ENCODE results near the gene RUBCN.

- TF ChIP-seq, protein P1, sequence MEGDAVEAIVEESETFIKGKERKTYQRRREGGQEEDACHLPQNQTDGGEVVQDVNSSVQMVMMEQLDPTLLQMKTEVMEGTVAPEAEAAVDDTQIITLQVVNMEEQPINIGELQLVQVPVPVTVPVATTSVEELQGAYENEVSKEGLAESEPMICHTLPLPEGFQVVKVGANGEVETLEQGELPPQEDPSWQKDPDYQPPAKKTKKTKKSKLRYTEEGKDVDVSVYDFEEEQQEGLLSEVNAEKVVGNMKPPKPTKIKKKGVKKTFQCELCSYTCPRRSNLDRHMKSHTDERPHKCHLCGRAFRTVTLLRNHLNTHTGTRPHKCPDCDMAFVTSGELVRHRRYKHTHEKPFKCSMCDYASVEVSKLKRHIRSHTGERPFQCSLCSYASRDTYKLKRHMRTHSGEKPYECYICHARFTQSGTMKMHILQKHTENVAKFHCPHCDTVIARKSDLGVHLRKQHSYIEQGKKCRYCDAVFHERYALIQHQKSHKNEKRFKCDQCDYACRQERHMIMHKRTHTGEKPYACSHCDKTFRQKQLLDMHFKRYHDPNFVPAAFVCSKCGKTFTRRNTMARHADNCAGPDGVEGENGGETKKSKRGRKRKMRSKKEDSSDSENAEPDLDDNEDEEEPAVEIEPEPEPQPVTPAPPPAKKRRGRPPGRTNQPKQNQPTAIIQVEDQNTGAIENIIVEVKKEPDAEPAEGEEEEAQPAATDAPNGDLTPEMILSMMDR (conservative IDR thresholded peaks at IDR 0.05), result no peak
- no peak for TF ChIP-seq ZFX (IDR thresholded peaks at IDR 0.05)
These were observed 14.0 kb downstream of the RUBCN start for GRCh38 chr3:197722734-197723133.
